ENCODE measurements around the gene LIN28A.

- TF ChIP-seq CTCF (IDR thresholded peaks at IDR 0.05; ENCODE audit: low read depth, low read length, missing input control) = no peak
- TF ChIP-seq ATF3 (IDR thresholded peaks at IDR 0.05) = no peak
- TF ChIP-seq REST (IDR thresholded peaks at IDR 0.05) = no peak
- no peak for TF ChIP-seq ZBTB33 (IDR thresholded peaks at IDR 0.05)
- TF ChIP-seq TAF1 (conservative IDR thresholded peaks at IDR 0.05) = no peak
- TF ChIP-seq EGR1 (IDR thresholded peaks at IDR 0.05; ENCODE audit: low read depth in 2 of 2) = no peak
- TF ChIP-seq MAX (IDR thresholded peaks at IDR 0.05) = no peak
- TF ChIP-seq GABPA (IDR thresholded peaks at IDR 0.05 in 1 of 2, conservative IDR thresholded peaks at IDR 0.05 in 1 of 2) = no peak
- TF ChIP-seq YY1 (IDR thresholded peaks at IDR 0.05) = no peak
- no peak for TF ChIP-seq SP1 (IDR thresholded peaks at IDR 0.05)
- no peak for TF ChIP-seq FOXA1 (IDR thresholded peaks at IDR 0.05)
- no peak for TF ChIP-seq RAD21 (IDR thresholded peaks at IDR 0.05)
Measured at GRCh38 chr1:26419494-26419893, 8.9 kb downstream of the LIN28A start.

Measured in liver (tissue), 3 donors.